ENCODE data around the gene RHOBTB3.

The RHOBTB3 gene

DNA sequence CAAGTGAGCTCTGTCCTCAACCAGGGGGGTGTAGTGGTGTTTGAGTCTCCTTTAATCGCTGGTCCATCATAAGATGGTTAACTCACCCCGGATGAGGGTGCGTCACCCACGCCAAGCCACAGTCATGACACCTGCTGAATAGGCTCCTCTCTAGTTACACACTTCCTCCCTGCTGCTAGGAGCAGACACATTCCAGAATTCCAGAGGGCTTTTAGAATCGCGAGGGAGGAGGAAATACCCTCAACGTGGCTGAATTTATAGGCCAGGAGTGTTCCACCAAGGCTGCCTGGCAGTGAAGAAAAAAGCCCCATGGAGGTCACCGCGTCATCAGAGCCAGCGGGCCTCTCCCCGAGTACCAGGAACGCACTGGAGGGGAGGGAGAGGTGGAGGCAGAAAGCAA is 86.3 kb downstream of the RHOBTB3 start:
- FAIRE-seq = no peak

GRCh38 chr5:95818181-95819147 is 87.3 kb downstream of the RHOBTB3 start:
- no peak for TF ChIP-seq CTCF (IDR thresholded peaks at IDR 0.05; ENCODE audit: insufficient read depth, missing control alignments)
- no peak for FAIRE-seq
- no peak for DNase-seq (ENCODE audit: insufficient read length, low spot score)

More for the DNA sequence above, 86.3 kb downstream of the RHOBTB3 start:
- TF ChIP-seq CTCF (IDR thresholded peaks at IDR 0.05; ENCODE audit: insufficient read depth, missing control alignments) = no peak
- DNase-seq (ENCODE audit: insufficient read length, low spot score) = no peak

DNA sequence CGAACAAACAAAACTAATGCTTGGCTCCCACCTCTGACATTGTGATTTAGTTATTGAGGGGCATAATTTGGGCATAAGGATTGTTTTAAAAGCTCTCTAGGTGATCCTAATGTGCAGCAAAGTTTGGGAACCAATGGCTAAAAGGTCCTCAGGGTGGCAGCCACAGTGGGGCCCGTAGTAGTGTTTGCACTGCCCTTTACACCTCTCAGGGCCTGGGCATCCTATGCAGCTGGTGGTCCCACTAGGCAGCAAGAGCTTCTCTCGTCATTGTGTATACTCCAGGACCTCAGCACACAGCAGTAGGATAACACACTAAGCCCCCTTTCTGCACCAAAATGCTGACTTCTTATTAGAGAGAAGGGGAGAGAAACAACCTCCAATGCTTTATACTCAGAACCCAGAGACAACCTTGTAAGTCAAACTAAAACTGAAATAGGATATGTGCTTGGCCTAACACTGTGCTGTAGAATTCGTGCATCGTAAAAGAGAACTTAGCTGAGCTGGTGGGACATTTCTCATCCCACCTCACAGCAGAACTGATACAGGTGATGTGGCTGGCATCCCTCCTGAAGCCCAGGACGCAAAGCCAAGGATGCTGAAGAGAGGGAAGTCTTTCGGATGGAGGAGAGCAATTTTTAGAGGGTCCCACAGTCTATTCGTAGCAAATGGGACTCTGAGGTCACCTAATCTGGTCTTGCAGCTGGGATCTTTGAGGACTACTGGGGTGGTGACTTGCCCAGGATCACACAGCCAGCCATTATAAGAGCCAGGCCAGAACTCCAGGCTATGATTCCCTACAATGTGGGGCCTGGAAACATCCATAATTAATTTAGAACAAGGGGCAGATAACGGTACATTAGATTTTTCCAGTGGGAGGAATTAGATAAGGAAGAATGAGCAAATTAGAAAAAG is 90.2 kb downstream of the RHOBTB3 start:
- DNase-seq (ENCODE audit: insufficient read length, low spot score) (no peak), FAIRE-seq (no peak)
- TF ChIP-seq CTCF (IDR thresholded peaks at IDR 0.05; ENCODE audit: insufficient read depth, missing control alignments) = no peak

- no peak for TF ChIP-seq CTCF (IDR thresholded peaks at IDR 0.05; ENCODE audit: insufficient read depth, missing control alignments)
- FAIRE-seq (no peak), DNase-seq (ENCODE audit: insufficient read length, low spot score) (peak; percentile 35)
Measured at GRCh38 chr5:95822043-95822541, 91.0 kb downstream of the RHOBTB3 start.

DNA sequence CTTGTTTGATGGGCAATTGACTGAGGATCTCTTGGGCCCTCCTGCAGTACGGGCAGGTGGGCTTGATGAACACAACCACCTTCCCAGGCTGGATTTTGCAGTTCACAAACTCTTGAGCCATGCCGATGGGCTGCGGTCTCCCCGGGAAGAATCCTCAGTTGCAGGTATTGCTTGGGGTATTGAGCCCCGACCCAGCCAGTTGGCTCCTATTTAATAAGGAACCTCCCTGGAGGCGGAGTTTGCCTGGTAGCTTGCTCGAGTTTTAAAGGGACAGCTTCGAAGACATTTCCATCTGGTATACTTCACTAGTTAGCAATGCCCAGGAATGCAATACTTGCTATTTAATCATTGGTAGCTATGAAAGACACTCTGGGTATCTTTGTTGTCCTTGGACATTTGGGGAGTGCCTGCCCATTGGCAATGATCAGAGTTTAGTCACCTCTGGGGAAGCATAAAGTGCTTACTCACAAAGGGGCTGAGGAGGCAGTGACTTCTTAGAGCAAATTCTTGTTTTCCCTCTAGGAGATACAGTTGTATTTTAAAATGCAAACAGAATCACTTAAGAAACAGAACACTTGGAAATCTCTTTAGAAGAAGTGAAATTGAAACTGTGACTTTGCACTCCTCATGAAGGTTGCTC is 91.5 kb downstream of the RHOBTB3 start, which contains the start of gene GLRX:
Gene GLRX (minus strand): TSS at position 185 of the 640 bp plus-strand sequence. CDS start 64 bp downstream, at position 121.
- FAIRE-seq = no peak
- peak; percentile 66 for DNase-seq (ENCODE audit: insufficient read length, low spot score)
- no peak for TF ChIP-seq CTCF (IDR thresholded peaks at IDR 0.05; ENCODE audit: insufficient read depth, missing control alignments)

DNA sequence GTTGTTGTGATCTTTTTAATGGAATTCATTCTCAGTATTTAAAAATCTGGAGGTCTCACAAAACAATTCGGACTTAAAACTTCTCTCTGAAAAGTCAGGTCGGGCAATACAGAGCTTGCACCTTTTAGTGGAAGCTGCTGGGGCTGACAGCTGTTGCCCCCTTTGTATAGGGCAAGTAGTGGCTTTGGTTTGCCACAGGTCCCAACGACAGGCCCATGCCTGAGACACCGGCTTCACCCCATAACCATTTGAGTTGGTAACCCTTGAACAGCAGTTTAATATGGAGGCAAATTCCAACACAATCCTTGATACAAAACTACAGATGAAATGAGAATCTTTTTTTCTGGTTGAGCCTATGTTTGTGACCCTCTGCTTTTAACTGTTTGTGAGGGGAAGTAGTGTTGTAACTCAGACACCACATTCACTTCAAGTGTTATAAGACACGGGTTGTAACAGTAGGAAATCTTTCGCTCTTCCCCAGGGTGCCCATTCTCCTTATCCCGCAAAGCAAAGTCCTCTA is 92.1 kb downstream of the RHOBTB3 start:
- DNase-seq (ENCODE audit: insufficient read length, low spot score) (no peak), FAIRE-seq (no peak)
- TF ChIP-seq CTCF (IDR thresholded peaks at IDR 0.05; ENCODE audit: insufficient read depth, missing control alignments) = no peak

Data from D721Med (cell line).